ENCODE measurements around the gene MTHFSD.

The MTHFSD gene

GRCh38 chr16:86495357-86495701 lies 59.7 kb downstream of the MTHFSD start:
- no peak overlapping the region for H2BK120ac ChIP-seq (ENCODE audit: low read depth, low read length)
- peak; percentile 42 for DNase-seq
- no peak overlapping the region for H3K56ac ChIP-seq (ENCODE audit: low read length)
- peaks cover 14% of the 10 kb centered on the region for H3K4me1 ChIP-seq (ENCODE audit: control insufficient read depth, low read depth, low read length)
- no peak overlapping the region for H4K5ac ChIP-seq (ENCODE audit: low read length)
- H4K8ac ChIP-seq (ENCODE audit: low read depth, low read length), result no peak overlapping the region
- H3K79me2 ChIP-seq (ENCODE audit: control insufficient read depth, insufficient read depth, low read length), result no peaks in the 10 kb centered on the region
- no peak overlapping the region for H2BK15ac ChIP-seq (replicated peaks; ENCODE audit: low read depth)
- WGBS (ENCODE audit: extremely low coverage, insufficient coverage, low lambda C conversion rate), result no CpG with 5 or more reads among the region's 10 CpGs
- peaks cover 69% of the 10 kb centered on the region for H3K27me3 ChIP-seq (ENCODE audit: insufficient read depth, low read length, poor library complexity)
- H3K79me1 ChIP-seq (ENCODE audit: low read length), result no peaks in the 10 kb centered on the region
- no peak overlapping the region for H3K4ac ChIP-seq (ENCODE audit: low read depth, low read length)
- H3K4me2 ChIP-seq (ENCODE audit: low read length), result no peak overlapping the region
- no peak overlapping the region for H3K23ac ChIP-seq (ENCODE audit: low read length)
- no peak overlapping the region for H3K27ac ChIP-seq (ENCODE audit: low read depth, low read length)
- H3K4me3 ChIP-seq (ENCODE audit: low read length), result no peak overlapping the region
- no peak overlapping the region for H3K9ac ChIP-seq (ENCODE audit: low read length)
- H3K18ac ChIP-seq (ENCODE audit: low read length), result no peak overlapping the region
- no peak overlapping the region for H2AK5ac ChIP-seq (ENCODE audit: low read length)
- H2BK5ac ChIP-seq (ENCODE audit: low read length), result no peak overlapping the region
- H3K36me3 ChIP-seq (ENCODE audit: control insufficient read depth, insufficient read depth, low read length), result no peaks in the 10 kb centered on the region

GRCh38 chr16:86494565-86495356 lies 60.3 kb downstream of the MTHFSD start:
- Histone ChIP-seq H3K79me2 (ENCODE audit: control insufficient read depth, insufficient read depth, low read length) (no peaks in the 10 kb centered on the region), H3K36me3 (ENCODE audit: control insufficient read depth, insufficient read depth, low read length) (no peaks in the 10 kb centered on the region), H3K4me2 (ENCODE audit: low read length) (peak overlapping the region; percentile 6), H3K23ac (ENCODE audit: low read length) (no peak overlapping the region), H3K56ac (ENCODE audit: low read length) (no peak overlapping the region), H2AK5ac (ENCODE audit: low read length) (no peak overlapping the region), H3K79me1 (ENCODE audit: low read length) (no peaks in the 10 kb centered on the region), H3K4ac (ENCODE audit: low read depth, low read length) (no peak overlapping the region), H3K27ac (ENCODE audit: low read depth, low read length) (no peak overlapping the region), H3K4me3 (ENCODE audit: low read length) (no peak overlapping the region), H4K8ac (ENCODE audit: low read depth, low read length) (no peak overlapping the region), H3K9ac (ENCODE audit: low read length) (no peak overlapping the region), H4K5ac (ENCODE audit: low read length) (no peak overlapping the region), H2BK5ac (ENCODE audit: low read length) (no peak overlapping the region), H3K18ac (ENCODE audit: low read length) (no peak overlapping the region), H2BK120ac (ENCODE audit: low read depth, low read length) (no peak overlapping the region), H2BK15ac (replicated peaks; ENCODE audit: low read depth) (no peak overlapping the region), H3K27me3 (ENCODE audit: insufficient read depth, low read length, poor library complexity) (peaks cover 63% of the 10 kb centered on the region), H3K4me1 (ENCODE audit: control insufficient read depth, low read depth, low read length) (peaks cover 14% of the 10 kb centered on the region)
- peak; percentile 34 for DNase-seq
- no CpG with 5 or more reads among the region's 54 CpGs for WGBS (ENCODE audit: extremely low coverage, insufficient coverage, low lambda C conversion rate)

GRCh38 chr16:86494039-86494564 lies 60.9 kb downstream of the MTHFSD start:
- WGBS (ENCODE audit: extremely low coverage, insufficient coverage, low lambda C conversion rate), result no CpG with 5 or more reads among the region's 22 CpGs
- H3K4ac ChIP-seq (ENCODE audit: low read depth, low read length), result no peak overlapping the region
- H4K8ac ChIP-seq (ENCODE audit: low read depth, low read length), result no peak overlapping the region

GRCh38 chr16:86492961-86493629 lies 61.9 kb downstream of the MTHFSD start:
- Histone ChIP-seq H3K23ac (ENCODE audit: low read length) (no peak overlapping the region), H3K4me1 (ENCODE audit: control insufficient read depth, low read depth, low read length) (peaks cover 13% of the 10 kb centered on the region), H3K79me2 (ENCODE audit: control insufficient read depth, insufficient read depth, low read length) (no peaks in the 10 kb centered on the region), H2BK5ac (ENCODE audit: low read length) (no peak overlapping the region), H4K5ac (ENCODE audit: low read length) (no peak overlapping the region), H3K4ac (ENCODE audit: low read depth, low read length) (no peak overlapping the region), H2BK15ac (replicated peaks; ENCODE audit: low read depth) (no peak overlapping the region), H3K4me3 (ENCODE audit: low read length) (no peak overlapping the region), H4K8ac (ENCODE audit: low read depth, low read length) (no peak overlapping the region), H2AK5ac (ENCODE audit: low read length) (no peak overlapping the region), H3K9ac (ENCODE audit: low read length) (no peak overlapping the region), H3K27ac (ENCODE audit: low read depth, low read length) (no peak overlapping the region), H3K4me2 (ENCODE audit: low read length) (no peak overlapping the region), H3K56ac (ENCODE audit: low read length) (no peak overlapping the region), H2BK120ac (ENCODE audit: low read depth, low read length) (no peak overlapping the region), H3K18ac (ENCODE audit: low read length) (no peak overlapping the region), H3K27me3 (ENCODE audit: insufficient read depth, low read length, poor library complexity) (peaks cover 47% of the 10 kb centered on the region), H3K79me1 (ENCODE audit: low read length) (no peaks in the 10 kb centered on the region), H3K36me3 (ENCODE audit: control insufficient read depth, insufficient read depth, low read length) (no peaks in the 10 kb centered on the region)
- no peak for DNase-seq
- no CpG with 5 or more reads among the region's 9 CpGs for WGBS (ENCODE audit: extremely low coverage, insufficient coverage, low lambda C conversion rate)

More at GRCh38 chr16:86494039-86494564, 60.9 kb downstream of the MTHFSD start:
- no peak overlapping the region for H3K27ac ChIP-seq (ENCODE audit: low read depth, low read length)
- H2BK5ac ChIP-seq (ENCODE audit: low read length), result no peak overlapping the region
- H3K36me3 ChIP-seq (ENCODE audit: control insufficient read depth, insufficient read depth, low read length), result no peaks in the 10 kb centered on the region
- no peaks in the 10 kb centered on the region for H3K79me2 ChIP-seq (ENCODE audit: control insufficient read depth, insufficient read depth, low read length)
- H3K56ac ChIP-seq (ENCODE audit: low read length), result no peak overlapping the region
- H3K79me1 ChIP-seq (ENCODE audit: low read length), result no peaks in the 10 kb centered on the region
- H2BK120ac ChIP-seq (ENCODE audit: low read depth, low read length), result no peak overlapping the region
- no peak overlapping the region for H3K9ac ChIP-seq (ENCODE audit: low read length)
- no peak overlapping the region for H3K4me3 ChIP-seq (ENCODE audit: low read length)
- H3K4me1 ChIP-seq (ENCODE audit: control insufficient read depth, low read depth, low read length), result peaks cover 14% of the 10 kb centered on the region
- no peak overlapping the region for H3K23ac ChIP-seq (ENCODE audit: low read length)
- H3K18ac ChIP-seq (ENCODE audit: low read length), result no peak overlapping the region
- H3K4me2 ChIP-seq (ENCODE audit: low read length), result no peak overlapping the region
- H2BK15ac ChIP-seq (replicated peaks; ENCODE audit: low read depth), result no peak overlapping the region
- H4K5ac ChIP-seq (ENCODE audit: low read length), result no peak overlapping the region
- peaks cover 57% of the 10 kb centered on the region for H3K27me3 ChIP-seq (ENCODE audit: insufficient read depth, low read length, poor library complexity)
- H2AK5ac ChIP-seq (ENCODE audit: low read length), result no peak overlapping the region
- DNase-seq, result no peak

- no peak overlapping the region for H3K18ac ChIP-seq (ENCODE audit: low read length)
- H3K79me2 ChIP-seq (ENCODE audit: control insufficient read depth, insufficient read depth, low read length), result no peaks in the 10 kb centered on the region
- no peak overlapping the region for H3K23ac ChIP-seq (ENCODE audit: low read length)
- H3K56ac ChIP-seq (ENCODE audit: low read length), result no peak overlapping the region
- no peak overlapping the region for H3K4ac ChIP-seq (ENCODE audit: low read depth, low read length)
- H3K4me2 ChIP-seq (ENCODE audit: low read length), result no peak overlapping the region
- H2BK120ac ChIP-seq (ENCODE audit: low read depth, low read length), result no peak overlapping the region
- no peak overlapping the region for H3K4me3 ChIP-seq (ENCODE audit: low read length)
- H3K36me3 ChIP-seq (ENCODE audit: control insufficient read depth, insufficient read depth, low read length), result no peaks in the 10 kb centered on the region
- H2BK15ac ChIP-seq (replicated peaks; ENCODE audit: low read depth), result no peak overlapping the region
- peaks cover 12% of the 10 kb centered on the region for H3K4me1 ChIP-seq (ENCODE audit: control insufficient read depth, low read depth, low read length)
- WGBS (ENCODE audit: extremely low coverage, insufficient coverage, low lambda C conversion rate), result no CpG with 5 or more reads among the region's 4 CpGs
- no peak overlapping the region for H3K27ac ChIP-seq (ENCODE audit: low read depth, low read length)
- H4K8ac ChIP-seq (ENCODE audit: low read depth, low read length), result no peak overlapping the region
- H4K5ac ChIP-seq (ENCODE audit: low read length), result no peak overlapping the region
- no peak for DNase-seq
- H3K27me3 ChIP-seq (ENCODE audit: insufficient read depth, low read length, poor library complexity), result peaks cover 43% of the 10 kb centered on the region
- H2AK5ac ChIP-seq (ENCODE audit: low read length), result no peak overlapping the region
- H2BK5ac ChIP-seq (ENCODE audit: low read length), result no peak overlapping the region
- no peaks in the 10 kb centered on the region for H3K79me1 ChIP-seq (ENCODE audit: low read length)
- H3K9ac ChIP-seq (ENCODE audit: low read length), result no peak overlapping the region
Measured at GRCh38 chr16:86492267-86492960, 62.6 kb downstream of the MTHFSD start.
